K562 (cell line): ENCODE data around the gene JPH3.

Source experiments
- SRF ChIP-seq, 2 experiments: fragments of 250-450, 450-650 bp in 1 of 2; sonication (Bioruptor Pico) in 1 of 2; sonication (generic) in 1 of 2; formaldehyde crosslinking; IDR thresholded peaks; 2 replicates each; pipeline versions ENCODE4 v1.5.0 to v1.5.1; 2020 to 2022; ENCODE audit warnings: mild to moderate bottlenecking in 1 of 2, missing genetic modification reagents in 1 of 2
- TF ChIP-seq, protein P1 (sequence below), 3 experiments: IDR thresholded peaks in 2 of 3; conservative IDR thresholded peaks in 1 of 3; 2 replicates each; pipeline ENCODE4 v1.5.1; 2011 to 2012; ENCODE audit warnings: low read length in 3 of 3, mild to moderate bottlenecking in 3 of 3, control low read depth in 2 of 3, improper control_type of control experiment in 1 of 3, inconsistent platforms in 1 of 3, low read depth in 1 of 3, mixed read lengths in 1 of 3, moderate library complexity in 1 of 3; ENCODE audit not compliant: insufficient read depth in 2 of 3

DNA sequence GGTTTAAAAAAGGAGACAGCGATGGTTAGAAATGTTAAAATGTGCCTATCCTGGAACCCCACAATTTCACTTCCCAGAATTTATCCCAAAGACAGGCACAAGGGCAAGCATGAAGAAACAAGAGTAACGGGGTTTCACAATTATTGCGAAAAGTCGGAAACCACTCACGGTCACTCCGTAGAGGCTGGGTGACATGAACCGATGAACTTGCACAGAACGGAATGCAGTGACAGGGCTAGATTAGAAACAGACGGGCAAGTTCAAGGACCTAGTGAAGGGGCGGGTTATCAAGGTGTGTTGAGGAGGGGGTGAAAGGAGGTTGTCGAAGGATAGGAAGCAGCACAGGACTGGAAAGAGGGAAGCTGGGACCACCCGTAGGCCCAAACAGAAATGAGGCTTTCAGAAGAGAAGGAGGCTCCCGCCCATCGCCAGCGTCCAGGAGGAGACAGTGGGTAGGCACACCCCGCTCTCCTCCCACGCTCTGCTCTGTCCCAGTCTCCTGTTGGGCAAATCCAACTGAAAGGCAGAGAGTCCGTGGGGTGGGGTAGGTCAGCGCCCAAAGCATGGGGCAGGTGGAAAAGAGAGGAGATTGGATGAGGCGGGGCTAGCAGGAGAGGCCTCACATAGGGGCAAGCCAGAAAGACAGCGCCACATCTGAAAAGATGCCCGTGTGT lies 47.4 kb upstream of the JPH3 start:
- TF ChIP-seq, protein P1, sequence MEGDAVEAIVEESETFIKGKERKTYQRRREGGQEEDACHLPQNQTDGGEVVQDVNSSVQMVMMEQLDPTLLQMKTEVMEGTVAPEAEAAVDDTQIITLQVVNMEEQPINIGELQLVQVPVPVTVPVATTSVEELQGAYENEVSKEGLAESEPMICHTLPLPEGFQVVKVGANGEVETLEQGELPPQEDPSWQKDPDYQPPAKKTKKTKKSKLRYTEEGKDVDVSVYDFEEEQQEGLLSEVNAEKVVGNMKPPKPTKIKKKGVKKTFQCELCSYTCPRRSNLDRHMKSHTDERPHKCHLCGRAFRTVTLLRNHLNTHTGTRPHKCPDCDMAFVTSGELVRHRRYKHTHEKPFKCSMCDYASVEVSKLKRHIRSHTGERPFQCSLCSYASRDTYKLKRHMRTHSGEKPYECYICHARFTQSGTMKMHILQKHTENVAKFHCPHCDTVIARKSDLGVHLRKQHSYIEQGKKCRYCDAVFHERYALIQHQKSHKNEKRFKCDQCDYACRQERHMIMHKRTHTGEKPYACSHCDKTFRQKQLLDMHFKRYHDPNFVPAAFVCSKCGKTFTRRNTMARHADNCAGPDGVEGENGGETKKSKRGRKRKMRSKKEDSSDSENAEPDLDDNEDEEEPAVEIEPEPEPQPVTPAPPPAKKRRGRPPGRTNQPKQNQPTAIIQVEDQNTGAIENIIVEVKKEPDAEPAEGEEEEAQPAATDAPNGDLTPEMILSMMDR (IDR thresholded peaks at IDR 0.05 in 2 of 3, conservative IDR thresholded peaks at IDR 0.05 in 1 of 3; ENCODE audit: insufficient read depth in 2 of 3, low read depth in 1 of 3, low read length in 3 of 3), result no peak
- no peak for TF ChIP-seq SRF (CRISPR knock-in tag; IDR thresholded peaks at IDR 0.05)
